H1 (cell line): Measurements from ENCODE around the gene RPL26.

Experiments
- ATF3 ChIP-seq: IDR thresholded peaks from 2 replicates; pipeline ENCODE4 v1.6.1; 2011; ENCODE audit warnings: low read depth, mild to moderate bottlenecking, low read length; ENCODE audit not compliant: insufficient read depth
- CEBPB ChIP-seq: IDR thresholded peaks from 2 replicates; pipeline ENCODE4 v1.6.1; 2012; ENCODE audit warnings: low read depth, low read length
- CREB1 ChIP-seq: IDR thresholded peaks from 2 replicates; pipeline ENCODE4 v1.6.1; 2012; ENCODE audit warnings: inconsistent platforms
- CTCF ChIP-seq, 3 experiments: IDR thresholded peaks; 1 replicate in 2 of 3; 2 replicates in 1 of 3; pipeline versions ENCODE4 v1.5.1 to v1.6.1; 2011; ENCODE audit warnings: low read length in 3 of 3, mild to moderate bottlenecking in 3 of 3, inconsistent platforms in 2 of 3, low read depth in 1 of 3, moderate library complexity in 1 of 3; ENCODE audit not compliant: insufficient read depth in 1 of 3; ENCODE audit errors: control extremely low read depth in 1 of 3
- NANOG ChIP-seq: IDR thresholded peaks from 2 replicates; pipeline ENCODE4 v1.6.1; 2011; ENCODE audit warnings: low read length, low read depth, mild to moderate bottlenecking, inconsistent platforms; ENCODE audit not compliant: insufficient read depth, poor library complexity, severe bottlenecking
- POLR2A ChIP-seq, 2 experiments: IDR thresholded peaks; 1 replicate in 1 of 2; 2 replicates in 1 of 2; pipeline ENCODE4 v1.6.1; 2011; ENCODE audit warnings: low read depth in 2 of 2, low read length in 2 of 2, mild to moderate bottlenecking in 2 of 2; ENCODE audit errors: control extremely low read depth in 1 of 2
- RAD21 ChIP-seq, 2 experiments: IDR thresholded peaks in 1 of 2; conservative IDR thresholded peaks in 1 of 2; 2 replicates each; pipeline ENCODE4 v1.6.1; 2011; ENCODE audit warnings: low read depth in 2 of 2, low read length in 2 of 2, improper control_type of control experiment in 1 of 2, inconsistent platforms in 1 of 2, mild to moderate bottlenecking in 1 of 2, moderate library complexity in 1 of 2
- SP1 ChIP-seq: IDR thresholded peaks from 2 replicates; pipeline ENCODE4 v1.6.1; 2011; ENCODE audit warnings: low read depth, low read length
- TAF1 ChIP-seq: IDR thresholded peaks from 2 replicates; pipeline ENCODE4 v1.6.1; 2011; ENCODE audit warnings: mild to moderate bottlenecking, low read depth, low read length
- ZNF274 ChIP-seq: IDR thresholded peaks from 2 replicates; pipeline ENCODE4 v1.7.0; 2012; ENCODE audit warnings: low read length, borderline replicate concordance; ENCODE audit errors: extremely low read depth

DNA sequence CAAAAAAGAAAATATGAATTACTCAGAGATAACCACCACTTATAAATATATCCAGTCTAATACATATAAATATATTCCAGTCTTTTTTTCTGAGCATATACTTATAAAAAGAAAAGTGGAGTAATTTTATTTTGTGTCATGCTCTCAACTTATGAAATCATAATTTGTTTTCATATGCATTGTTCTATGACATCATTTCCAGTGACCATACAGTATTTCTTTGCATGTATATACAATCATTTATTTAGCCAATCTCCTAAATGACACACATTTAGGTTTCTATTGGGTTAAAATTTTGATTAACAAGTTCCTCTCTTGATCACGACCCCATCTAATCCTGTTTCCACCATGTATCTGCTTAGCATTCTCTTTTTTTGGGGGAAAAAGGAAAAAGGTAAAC, 36.3 kb upstream of the RPL26 start:
- TF ChIP-seq ZNF274 (no peak), POLR2A (IDR thresholded peaks at IDR 0.05; ENCODE audit: control extremely low read depth in 1 of 2, low read depth in 2 of 2, low read length in 2 of 2) (no peak), CTCF (IDR thresholded peaks at IDR 0.05; ENCODE audit: control extremely low read depth in 1 of 3, insufficient read depth in 1 of 3, low read depth in 1 of 3, low read length in 3 of 3) (no peak), SP1 (no peak), ATF3 (no peak), RAD21 (IDR thresholded peaks at IDR 0.05 in 1 of 2, conservative IDR thresholded peaks at IDR 0.05 in 1 of 2; ENCODE audit: low read depth in 2 of 2, low read length in 2 of 2) (no peak), TAF1 (no peak), CREB1 (no peak), NANOG (no peak), CEBPB (no peak)
